Neural progenitor cell (in vitro differentiated cells): ENCODE measurements around the gene PRLHR. TPM values are rescaled to one million over a fixed set of nuclear protein-coding genes. Genes with fewer than 3 reads are reported as not detected.

Experiments
- DNase-seq: peaks from one replicate; pipeline ENCODE4 v3.0.0-alpha.2; 2016; ENCODE audit warnings: low spot score
- H2AFZ ChIP-seq: fragments of 200-600 bp; sonication (generic); replicated peaks from 2 replicates; pipeline ENCODE4 v1.6.1; 2016; ENCODE audit warnings: antibody characterized with exemption
- H3F3A ChIP-seq: fragments of 200-600 bp; sonication (generic); 2 replicates; pipeline ENCODE4 v1.6.1; 2016; ENCODE audit warnings: antibody characterized with exemption, low read depth
- H3K27ac ChIP-seq: fragments of 200-600 bp; sonication (generic); 2 replicates; pipeline ENCODE4 v1.5.1; 2016; ENCODE audit warnings: mild to moderate bottlenecking
- H3K27me3 ChIP-seq: fragments of 200-600 bp; sonication (generic); 2 replicates; pipeline ENCODE4 v1.6.1; 2016; ENCODE audit warnings: mild to moderate bottlenecking, moderate library complexity
- H3K36me3 ChIP-seq: fragments of 200-600 bp; sonication (generic); 2 replicates; pipeline ENCODE4 v1.5.1; 2016
- H3K4me1 ChIP-seq: fragments of 200-600 bp; sonication (generic); 2 replicates; pipeline ENCODE4 v1.6.1; 2016; ENCODE audit warnings: mixed run types
- H3K4me2 ChIP-seq: fragments of 200-600 bp; sonication (generic); 2 replicates; pipeline ENCODE4 v1.6.1; 2016
- H3K4me3 ChIP-seq: fragments of 200-600 bp; sonication (generic); 2 replicates; pipeline ENCODE4 v1.5.1; 2016
- H3K79me2 ChIP-seq: fragments of 200-600 bp; sonication (generic); 2 replicates; pipeline ENCODE4 v1.6.1; 2016; ENCODE audit warnings: low read depth
- H3K9ac ChIP-seq: fragments of 200-600 bp; sonication (generic); 2 replicates; pipeline ENCODE4 v1.6.1; 2016
- H3K9me3 ChIP-seq: fragments of 200-600 bp; sonication (generic); 2 replicates; pipeline ENCODE4 v1.5.1; 2016; ENCODE audit warnings: low read depth
- H4K20me1 ChIP-seq: fragments of 200-600 bp; sonication (generic); 2 replicates; pipeline ENCODE4 v1.6.1; 2016; ENCODE audit warnings: low read depth
- H3K27ac Mint-ChIP-seq: 3 replicates; pipeline ENCODE4 v1.8.0; 2021; ENCODE audit warnings: mixed read lengths
- H3K27me3 Mint-ChIP-seq: 2 replicates; pipeline ENCODE4 v1.8.0; 2022; ENCODE audit warnings: low read depth, mild to moderate bottlenecking, inconsistent platforms, moderate library complexity, mixed read lengths; ENCODE audit not compliant: insufficient read depth
- H3K36me3 Mint-ChIP-seq: 3 replicates; pipeline ENCODE4 v1.8.0; 2021; ENCODE audit warnings: mixed read lengths
- H3K4me1 Mint-ChIP-seq: 3 replicates; pipeline ENCODE4 v1.8.0; 2021; ENCODE audit warnings: mixed read lengths
- H3K4me3 Mint-ChIP-seq: 3 replicates; pipeline ENCODE4 v1.8.0; 2021; ENCODE audit warnings: mild to moderate bottlenecking, moderate library complexity, mixed read lengths
- H3K9me3 Mint-ChIP-seq: 3 replicates; pipeline ENCODE4 v1.8.0; 2020; ENCODE audit warnings: mixed read lengths
- EZH2 ChIP-seq: fragments of 200-600 bp; sonication (generic); IDR thresholded peaks from 2 replicates; pipeline ENCODE4 v1.6.1; 2017; ENCODE audit warnings: antibody characterized with exemption, mild to moderate bottlenecking, moderate library complexity
- EZH2phosphoT487 ChIP-seq: fragments of 200-600 bp; sonication (generic); IDR thresholded peaks from 2 replicates; pipeline ENCODE4 v1.6.1; 2017; ENCODE audit warnings: antibody characterized with exemption
- total RNA-seq: library from RNA; depleted of rRNA; stranded (reverse); fragments of >200 nt; gene quantifications from 2 replicates; pipeline ENCODE4 v1.2.3, GENCODE V29; 2015; ENCODE audit warnings: low replicate concordance
- TF ChIP-seq, protein P1 (sequence below): fragments of 200-600 bp; sonication (generic); IDR thresholded peaks from 2 replicates; pipeline ENCODE4 v1.5.1; 2017; ENCODE audit warnings: antibody characterized with exemption, mild to moderate bottlenecking

The PRLHR gene
- total RNA-seq, 1 donor from 2014 or later = not detected

DNA sequence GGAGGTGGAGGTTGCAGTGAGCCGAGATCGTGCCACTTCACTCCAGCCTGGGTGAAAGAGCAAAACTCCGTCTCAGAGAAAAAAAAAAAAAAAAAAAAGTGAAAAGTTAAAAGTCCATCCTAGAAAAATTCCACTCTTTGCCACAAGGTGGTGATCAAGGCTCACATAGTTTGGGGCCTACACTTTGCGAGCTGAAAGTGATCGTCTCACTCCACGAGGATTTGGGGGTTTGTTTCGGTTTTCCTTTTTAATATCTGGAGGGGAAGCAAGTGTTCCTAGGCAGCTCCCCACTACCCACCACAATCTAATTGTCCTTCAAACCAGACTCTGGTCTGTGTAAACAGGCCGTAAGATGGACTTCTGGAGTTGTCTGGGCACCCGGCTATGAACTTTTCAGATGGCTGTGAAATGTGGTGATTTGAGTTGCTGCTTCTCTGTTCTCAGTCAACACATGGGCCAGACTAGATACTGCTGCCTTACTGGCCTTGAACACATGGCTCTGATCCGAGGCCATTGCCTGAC, 27.1 kb downstream of the PRLHR start:
- H2AFZ ChIP-seq = peak overlapping the region; percentile 92
- no peaks in the 10 kb centered on the region for H3K79me2 ChIP-seq
- no peak overlapping the region for H3K27ac ChIP-seq
- no peaks in the 10 kb centered on the region for H3F3A ChIP-seq
- no peaks in the 10 kb centered on the region for H3K36me3 Mint-ChIP-seq
- no peaks in the 10 kb centered on the region for H3K27me3 ChIP-seq
- no peaks in the 10 kb centered on the region for H3K9me3 ChIP-seq
- H3K4me1 ChIP-seq = peaks cover 3% of the 10 kb centered on the region
- no peaks in the 10 kb centered on the region for H3K9me3 Mint-ChIP-seq
- H3K4me3 Mint-ChIP-seq = no peak overlapping the region
- no peak overlapping the region for H3K4me2 ChIP-seq
- H3K36me3 ChIP-seq = no peaks in the 10 kb centered on the region
- peaks cover 12% of the 10 kb centered on the region for H3K27me3 Mint-ChIP-seq
- DNase-seq = peak; percentile 76
- peaks cover 8% of the 10 kb centered on the region for H3K4me1 Mint-ChIP-seq
- no peak for TF ChIP-seq EZH2
- TF ChIP-seq, protein P1, sequence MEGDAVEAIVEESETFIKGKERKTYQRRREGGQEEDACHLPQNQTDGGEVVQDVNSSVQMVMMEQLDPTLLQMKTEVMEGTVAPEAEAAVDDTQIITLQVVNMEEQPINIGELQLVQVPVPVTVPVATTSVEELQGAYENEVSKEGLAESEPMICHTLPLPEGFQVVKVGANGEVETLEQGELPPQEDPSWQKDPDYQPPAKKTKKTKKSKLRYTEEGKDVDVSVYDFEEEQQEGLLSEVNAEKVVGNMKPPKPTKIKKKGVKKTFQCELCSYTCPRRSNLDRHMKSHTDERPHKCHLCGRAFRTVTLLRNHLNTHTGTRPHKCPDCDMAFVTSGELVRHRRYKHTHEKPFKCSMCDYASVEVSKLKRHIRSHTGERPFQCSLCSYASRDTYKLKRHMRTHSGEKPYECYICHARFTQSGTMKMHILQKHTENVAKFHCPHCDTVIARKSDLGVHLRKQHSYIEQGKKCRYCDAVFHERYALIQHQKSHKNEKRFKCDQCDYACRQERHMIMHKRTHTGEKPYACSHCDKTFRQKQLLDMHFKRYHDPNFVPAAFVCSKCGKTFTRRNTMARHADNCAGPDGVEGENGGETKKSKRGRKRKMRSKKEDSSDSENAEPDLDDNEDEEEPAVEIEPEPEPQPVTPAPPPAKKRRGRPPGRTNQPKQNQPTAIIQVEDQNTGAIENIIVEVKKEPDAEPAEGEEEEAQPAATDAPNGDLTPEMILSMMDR = peak; percentile 70
- no peak overlapping the region for H3K27ac Mint-ChIP-seq
- no peak overlapping the region for H3K4me3 ChIP-seq
- H4K20me1 ChIP-seq = no peaks in the 10 kb centered on the region
- no peak overlapping the region for H3K9ac ChIP-seq

DNA sequence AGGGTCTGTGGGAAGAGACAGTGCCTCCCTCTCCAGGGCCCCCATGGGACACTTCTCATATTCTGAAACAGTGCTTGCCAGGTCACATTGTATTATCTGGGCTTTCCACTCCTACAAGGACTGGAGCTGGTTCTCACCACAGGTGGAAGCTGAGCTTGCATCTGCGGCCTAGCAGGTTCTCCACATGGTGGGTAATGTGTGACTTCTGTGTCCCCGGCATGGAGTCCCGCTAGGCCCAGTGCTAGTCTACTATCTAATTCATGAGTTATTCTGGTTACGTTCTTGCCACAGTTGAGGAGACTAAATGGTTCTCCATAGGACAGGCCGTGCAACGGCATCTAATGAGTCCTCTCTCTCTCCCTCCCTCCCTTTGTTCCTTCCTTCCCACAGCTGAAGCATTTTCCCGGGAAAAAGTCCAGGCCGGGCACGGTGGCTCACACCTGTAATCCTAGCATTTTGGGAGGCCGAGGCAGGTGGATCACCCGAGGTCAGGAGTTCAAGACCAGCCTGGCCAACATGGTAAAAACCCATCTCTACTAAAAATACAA, 27.7 kb downstream of the PRLHR start:
- Histone ChIP-seq H3K27me3 (no peaks in the 10 kb centered on the region), H3F3A (no peaks in the 10 kb centered on the region), H3K9me3 (no peaks in the 10 kb centered on the region), H3K27ac (no peak overlapping the region), H3K4me1 (peaks cover 3% of the 10 kb centered on the region), H3K4me2 (no peak overlapping the region), H3K79me2 (no peaks in the 10 kb centered on the region), H3K9ac (no peak overlapping the region), H3K36me3 (no peaks in the 10 kb centered on the region), H2AFZ (no peak overlapping the region), H3K4me3 (no peak overlapping the region), H4K20me1 (no peaks in the 10 kb centered on the region)
- no peak overlapping the region for H3K4me3 Mint-ChIP-seq
- peaks cover 8% of the 10 kb centered on the region for H3K4me1 Mint-ChIP-seq
- H3K27me3 Mint-ChIP-seq = peaks cover 12% of the 10 kb centered on the region
- DNase-seq = no peak
- H3K36me3 Mint-ChIP-seq = no peaks in the 10 kb centered on the region
- H3K9me3 Mint-ChIP-seq = no peaks in the 10 kb centered on the region
- TF ChIP-seq EZH2phosphoT487 (no peak), EZH2 (no peak)
- TF ChIP-seq, protein P1 = no peak
- H3K27ac Mint-ChIP-seq = no peak overlapping the region

DNA sequence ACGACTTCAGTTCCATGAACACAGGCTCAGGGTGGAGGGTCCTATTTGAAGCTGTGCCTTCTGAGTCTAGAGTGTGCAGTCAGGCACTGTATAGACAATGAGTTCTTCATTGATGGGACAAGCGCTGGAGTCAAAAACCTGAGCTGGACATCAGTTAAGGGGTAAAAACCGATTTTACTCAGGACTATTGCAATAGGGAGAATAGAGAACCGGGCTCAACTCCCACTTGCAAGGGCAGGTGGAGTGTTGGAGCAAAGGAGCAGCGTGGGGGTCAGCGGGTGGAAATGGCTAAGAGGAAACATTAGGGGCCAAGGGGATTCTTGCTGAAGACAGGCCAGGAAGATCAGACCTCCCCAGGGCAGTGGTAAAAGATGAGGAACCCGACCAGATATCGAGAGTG, 28.5 kb downstream of the PRLHR start:
- TF ChIP-seq EZH2 = no peak
- TF ChIP-seq, protein P1 = no peak
- no peak for TF ChIP-seq EZH2phosphoT487
- no peaks in the 10 kb centered on the region for H3K9me3 ChIP-seq
- no peak overlapping the region for H3K27ac Mint-ChIP-seq
- peaks cover 12% of the 10 kb centered on the region for H3K27me3 Mint-ChIP-seq
- no peak overlapping the region for H3K4me3 ChIP-seq
- peaks cover 3% of the 10 kb centered on the region for H3K4me1 ChIP-seq
- H3K9ac ChIP-seq = no peak overlapping the region
- DNase-seq = no peak
- no peaks in the 10 kb centered on the region for H4K20me1 ChIP-seq
- no peak overlapping the region for H3K4me3 Mint-ChIP-seq
- no peak overlapping the region for H2AFZ ChIP-seq
- no peaks in the 10 kb centered on the region for H3F3A ChIP-seq
- no peaks in the 10 kb centered on the region for H3K79me2 ChIP-seq
- H3K27ac ChIP-seq = no peak overlapping the region
- H3K4me1 Mint-ChIP-seq = peaks cover 8% of the 10 kb centered on the region
- no peaks in the 10 kb centered on the region for H3K36me3 ChIP-seq
- no peaks in the 10 kb centered on the region for H3K9me3 Mint-ChIP-seq
- H3K36me3 Mint-ChIP-seq = no peaks in the 10 kb centered on the region
- no peak overlapping the region for H3K4me2 ChIP-seq
- H3K27me3 ChIP-seq = no peaks in the 10 kb centered on the region
